Endothelial cell of umbilical vein (primary cell): Measurements from ENCODE around the gene GNB1. TPM values are rescaled to one million over a fixed set of nuclear protein-coding genes. Genes with fewer than 3 reads are reported as not detected.

ENCODE experiments used
- BruUV-seq: library from RNA; stranded (reverse); fragments of 400-500 nt; replicated peaks from 2 replicates; lab custom pipeline; 2021; lab: Mats Ljungman, UMichigan
- CTCF ChIA-PET: fragments of 300-600, 350-600 bp; sonication (Branson Sonifier 250); formaldehyde crosslinking; loops from one replicate; lab custom pipeline; 2021; ENCODE audit warnings: antibody characterized with exemption, inconsistent platforms; lab: Charles Lee
- POLR2A ChIA-PET: fragments of 300-600, 350-600 bp; sonication (Branson Sonifier 250); formaldehyde crosslinking; loops from one replicate; lab custom pipeline; 2021; ENCODE audit warnings: antibody characterized with exemption, inconsistent platforms; lab: Charles Lee
- DNase-seq: peaks from one replicate; pipeline ENCODE4 v3.0.0-alpha.2; 2011; ENCODE audit warnings: low read depth, low spot score
- FAIRE-seq: peaks from 2 replicates; lab custom pipeline; 2011; peaks lifted over from hg19 to GRCh38; lab: Jason Lieb, UNC
- H2AFZ ChIP-seq: 2 replicates; pipeline ENCODE4 v1.6.0; 2012; ENCODE audit warnings: low read depth, low read length, control low read depth, inconsistent platforms
- H3K27ac ChIP-seq: 2 replicates; pipeline ENCODE4 v1.5.1; 2011; ENCODE audit warnings: low read depth, mild to moderate bottlenecking, control low read depth, low read length, moderate library complexity; ENCODE audit not compliant: insufficient read depth
- H3K27me3 ChIP-seq, 2 experiments: 2 replicates each; pipeline versions ENCODE4 v1.6.0 to v1.6.1; 2011; ENCODE audit warnings: low read length in 2 of 2, mixed read lengths in 1 of 2; ENCODE audit not compliant: control insufficient read depth in 2 of 2, insufficient read depth in 2 of 2
- H3K36me3 ChIP-seq, 2 experiments: 2 replicates in 1 of 2; 3 replicates in 1 of 2; pipeline ENCODE4 v1.5.1; 2011; ENCODE audit warnings: low read length in 2 of 2, mild to moderate bottlenecking in 1 of 2, moderate library complexity in 1 of 2; ENCODE audit not compliant: control insufficient read depth in 2 of 2, insufficient read depth in 2 of 2; ENCODE audit errors: extremely low read depth in 1 of 2
- H3K4me1 ChIP-seq: 3 replicates; pipeline ENCODE4 v1.5.1; 2011; ENCODE audit warnings: mild to moderate bottlenecking, low read length; ENCODE audit not compliant: control insufficient read depth, insufficient read depth; ENCODE audit errors: extremely low read depth
- H3K4me2 ChIP-seq: 2 replicates; pipeline ENCODE4 v1.6.1; 2011; ENCODE audit warnings: low read length, control low read depth, mixed read lengths; ENCODE audit not compliant: insufficient read depth
- H3K4me3 ChIP-seq, 3 experiments: fragments of 200-600 bp in 1 of 3; sonication (generic), shearing (Covaris generic) in 1 of 3; replicated peaks in 1 of 3; 2 replicates each; pipeline ENCODE4 v1.5.1; 2011 to 2016; ENCODE audit warnings: control low read depth in 3 of 3, low read length in 3 of 3, mild to moderate bottlenecking in 2 of 3, inconsistent platforms in 1 of 3, low read depth in 1 of 3, moderate library complexity in 1 of 3; ENCODE audit not compliant: insufficient read depth in 1 of 3
- H3K79me2 ChIP-seq: 2 replicates; pipeline ENCODE4 v1.6.0; 2012; ENCODE audit warnings: low read length, inconsistent platforms; ENCODE audit not compliant: control insufficient read depth, insufficient read depth
- H3K9ac ChIP-seq: replicated peaks from 2 replicates; pipeline ENCODE3; 2011; ENCODE audit warnings: low read length, control low read depth; ENCODE audit not compliant: insufficient read depth; ENCODE audit errors: extremely low read depth
- H3K9me1 ChIP-seq: replicated peaks from 3 replicates; pipeline ENCODE4 v1.6.0; 2011; ENCODE audit warnings: mild to moderate bottlenecking, low read length; ENCODE audit not compliant: control insufficient read depth, insufficient read depth; ENCODE audit errors: extremely low read depth
- H3K9me3 ChIP-seq: replicated peaks from 2 replicates; pipeline ENCODE4 v1.5.1; 2012; ENCODE audit warnings: low read length, inconsistent platforms; ENCODE audit not compliant: control insufficient read depth, insufficient read depth
- H4K20me1 ChIP-seq: replicated peaks from 2 replicates; pipeline ENCODE3; 2011; ENCODE audit warnings: mild to moderate bottlenecking, low read length; ENCODE audit not compliant: control insufficient read depth, insufficient read depth; ENCODE audit errors: extremely low read depth
- CTCF ChIP-seq, 2 donors: IDR thresholded peaks; 1 replicate in 1 of 2; 2 replicates in 1 of 2; pipeline ENCODE4 v1.5.1; 2011; ENCODE audit warnings: low read length in 2 of 2, mild to moderate bottlenecking in 2 of 2, moderate library complexity in 2 of 2, control low read depth in 1 of 2, inconsistent platforms in 1 of 2, low read depth in 1 of 2; ENCODE audit not compliant: insufficient read depth in 1 of 2; ENCODE audit errors: extremely low read depth in 1 of 2
- EZH2 ChIP-seq: IDR thresholded peaks from 2 replicates; pipeline ENCODE4 v1.6.1; 2012; ENCODE audit warnings: borderline replicate concordance, low read depth, mild to moderate bottlenecking, moderate library complexity, low read length, inconsistent platforms; ENCODE audit not compliant: severe bottlenecking
- FOS ChIP-seq: IDR thresholded peaks from 2 replicates; pipeline ENCODE4 v1.6.1; 2011; ENCODE audit warnings: mild to moderate bottlenecking, low read length, moderate library complexity, borderline replicate concordance; ENCODE audit not compliant: insufficient read depth
- GATA2 ChIP-seq: IDR thresholded peaks from 2 replicates; pipeline ENCODE4 v1.7.0; 2011; ENCODE audit warnings: low read depth, mild to moderate bottlenecking, moderate library complexity, mixed read lengths, low read length; ENCODE audit not compliant: insufficient read length, insufficient read depth
- JUN ChIP-seq: IDR thresholded peaks from 2 replicates; pipeline ENCODE4 v1.6.1; 2011; ENCODE audit warnings: borderline replicate concordance, low read depth; ENCODE audit not compliant: insufficient read length, insufficient read depth
- MYC ChIP-seq: IDR thresholded peaks from one replicate; pipeline ENCODE4 v1.6.1; 2011; ENCODE audit warnings: mild to moderate bottlenecking, low read depth, low read length
- POLR2A ChIP-seq: IDR thresholded peaks from 2 replicates; pipeline ENCODE4 v1.6.1; 2012; ENCODE audit warnings: low read depth, mild to moderate bottlenecking, control low read depth, low read length
- POLR2AphosphoS5 ChIP-seq: IDR thresholded peaks from 2 replicates; pipeline ENCODE4 v1.6.1; 2012; ENCODE audit warnings: low read depth, mild to moderate bottlenecking, control low read depth, low read length, moderate library complexity; ENCODE audit not compliant: insufficient read depth
- dilution Hi-C: fragments of 300-500 bp; cut with MboI; formaldehyde crosslinking; loops from one replicate; pipeline ENCODE4 v1.15.0; 2019; ENCODE audit warnings: low sequenced_read_pairs; ENCODE audit not compliant: extremely low pct_ligation_motif_present
- intact Hi-C: fragments of 100-400 bp; cut with micrococcal nuclease; formaldehyde crosslinking; loops from one replicate; pipeline ENCODE4 v1.10.0; 2022
- polyA plus RNA-seq, 4 experiments: library from polyadenylated mRNA; depleted of rRNA in 3 of 4; stranded (reverse) in 3 of 4; unstranded in 1 of 4; fragments of >200 nt; gene quantifications; 2 replicates each; pipeline versions ENCODE4 v1.2.1 to v1.2.3, GENCODE V29; 2011 to 2012; ENCODE audit warnings: missing spikeins in 1 of 4
- total RNA-seq: library from RNA; stranded (reverse); gene quantifications from 2 replicates; pipeline ENCODE4 v1.2.3, GENCODE V29; 2021

GNB1 gene
- total and polyA plus RNA-seq, 2 donors (not counting 3 experiments of a cell fraction or from before 2014, with no cell fraction given): 501 to 529 TPM

GRCh38 chr1:1826356-1827088 is 64.4 kb downstream of the GNB1 start:
- intact Hi-C loops (loop anchor here (5.0 kb wide), 1 partner anchor 81 kb away; no protein-coding TSS in a partner anchor), dilution Hi-C loops (no loop called here)
- no peaks in the 10 kb centered on the region for H3K9me1 ChIP-seq
- H3K36me3 ChIP-seq: peaks cover 8 to 12% of the 10 kb centered on the region in 2 experiments
- POLR2A ChIA-PET: no interaction called here
- no peak overlapping the region for H3K9ac ChIP-seq
- CTCF ChIA-PET: interaction anchor here (1.5 to 1.7 kb wide), 2 partner anchors 22 to 79 kb away, joined by 4 to 8 read pairs; no protein-coding TSS in a partner anchor
- H4K20me1 ChIP-seq: no peaks in the 10 kb centered on the region
- DNase-seq (no peak), FAIRE-seq (no peak)
- TF ChIP-seq MYC: no peak
- TF ChIP-seq JUN: no peak
- no peak for TF ChIP-seq POLR2A
- TF ChIP-seq GATA2: no peak
- no peak for TF ChIP-seq POLR2AphosphoS5
- TF ChIP-seq EZH2: no peak
- no peak for TF ChIP-seq FOS
- TF ChIP-seq CTCF (IDR thresholded peaks at IDR 0.05; ENCODE audit: extremely low read depth in 1 of 2, insufficient read depth in 1 of 2, low read depth in 1 of 2, low read length in 2 of 2): no peak
- peaks cover 85% of the 10 kb centered on the region for H3K79me2 ChIP-seq
- no peaks in the 10 kb centered on the region for H3K27me3 ChIP-seq
- no peak overlapping the region for H3K4me3 ChIP-seq
- H3K4me1 ChIP-seq: no peaks in the 10 kb centered on the region
- no peaks in the 10 kb centered on the region for H3K9me3 ChIP-seq
- no TSS peak for BruUV-seq
- no peak overlapping the region for H2AFZ ChIP-seq
- no peak overlapping the region for H3K4me2 ChIP-seq
- H3K27ac ChIP-seq: no peak overlapping the region
